HG02885 (cell line): ENCODE results near the gene CHP2.

Experiments
- ATAC-seq: cut with Tn5 transposase; IDR thresholded peaks from one replicate; pipeline ENCODE4 v1.9.1; 2021; ENCODE audit warnings: mild to moderate bottlenecking; ENCODE audit not compliant: unreplicated experiment, poor library complexity

CHP2 gene

GRCh38 chr16:23803591-23804123 lies 48.8 kb downstream of the CHP2 start:
- ATAC-seq = peak; percentile 77

- no peak for ATAC-seq
Measured at GRCh38 chr16:23807028-23807427, 52.2 kb downstream of the CHP2 start.
